Activated CD4-positive, CD25-positive, alpha-beta regulatory T cell treated with anti-CD3 and anti-CD28 coated beads, Interleukin-2, amount 50 U/mL, for 16 hours (primary cell): ENCODE data around the gene SLC26A6.

Experiments used
- DNase-seq: peaks from one replicate; pipeline ENCODE4 v3.0.0-alpha.2; 2020; ENCODE audit warnings: low read depth, low spot score

Gene SLC26A6

DNA sequence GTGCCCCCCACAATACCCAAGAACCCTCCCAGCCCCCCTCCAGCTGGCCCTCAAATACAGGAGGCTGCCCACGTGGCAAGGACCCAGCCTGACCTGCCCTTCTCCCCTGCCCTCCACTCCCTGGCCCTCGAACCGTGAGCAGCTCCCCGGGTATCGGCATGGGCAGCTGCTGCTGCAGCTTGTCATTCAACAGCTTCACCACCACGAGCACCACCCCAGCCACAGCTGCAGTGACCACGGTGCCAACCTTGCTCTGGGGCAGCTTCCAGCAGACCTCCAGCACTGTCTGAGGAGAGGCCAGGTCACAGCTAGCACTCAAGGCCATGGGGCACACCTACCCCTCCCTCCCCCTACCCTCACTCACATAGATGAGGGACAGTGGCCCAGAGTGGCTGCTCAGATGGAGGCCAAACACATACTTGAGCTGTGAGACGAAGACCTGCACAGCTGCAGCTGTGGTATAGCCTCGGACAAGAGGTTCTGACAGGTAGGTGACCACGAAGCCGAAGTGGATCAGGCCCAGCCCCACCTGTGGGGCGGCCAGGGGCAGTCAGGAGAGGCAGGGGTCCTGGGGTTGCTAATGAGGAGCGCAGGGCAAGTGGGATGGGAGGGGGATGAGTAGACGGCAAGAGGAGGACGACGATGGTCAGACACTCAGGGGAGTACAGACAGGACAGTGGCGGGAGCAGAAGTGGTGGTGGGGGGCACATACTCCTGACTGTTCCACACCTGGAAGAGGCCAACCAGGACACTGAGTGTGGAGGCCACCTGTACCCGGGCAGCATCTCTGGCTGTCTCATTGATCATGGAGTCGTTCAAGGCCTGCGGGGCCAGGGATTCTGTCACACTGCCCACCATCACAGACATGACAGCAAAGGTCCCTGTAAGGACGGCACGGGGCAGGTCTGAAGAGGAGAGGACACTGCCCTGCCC, 3.5 kb downstream of the SLC26A6 start:
- no peak for DNase-seq

DNA sequence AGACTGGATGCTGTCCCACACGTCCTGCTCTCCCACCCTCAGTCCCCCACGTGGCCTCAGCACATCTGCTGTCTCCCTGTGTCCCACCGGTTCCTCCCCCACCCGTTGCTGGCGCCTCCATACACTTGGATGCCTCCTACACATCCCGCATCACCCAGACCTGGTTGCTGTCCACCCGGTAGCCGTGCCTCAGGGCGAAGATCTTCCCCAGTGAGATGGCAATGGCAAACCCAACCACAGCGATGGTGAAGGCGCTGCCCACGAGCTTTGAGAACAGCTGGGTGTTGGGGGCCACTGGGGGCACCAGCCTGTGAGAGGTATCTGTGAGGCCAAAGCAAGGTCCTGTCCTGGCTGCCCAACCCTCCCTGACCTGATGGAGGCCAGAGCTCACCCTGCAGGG, 4.4 kb downstream of the SLC26A6 start:
- DNase-seq, result no peak

DNA sequence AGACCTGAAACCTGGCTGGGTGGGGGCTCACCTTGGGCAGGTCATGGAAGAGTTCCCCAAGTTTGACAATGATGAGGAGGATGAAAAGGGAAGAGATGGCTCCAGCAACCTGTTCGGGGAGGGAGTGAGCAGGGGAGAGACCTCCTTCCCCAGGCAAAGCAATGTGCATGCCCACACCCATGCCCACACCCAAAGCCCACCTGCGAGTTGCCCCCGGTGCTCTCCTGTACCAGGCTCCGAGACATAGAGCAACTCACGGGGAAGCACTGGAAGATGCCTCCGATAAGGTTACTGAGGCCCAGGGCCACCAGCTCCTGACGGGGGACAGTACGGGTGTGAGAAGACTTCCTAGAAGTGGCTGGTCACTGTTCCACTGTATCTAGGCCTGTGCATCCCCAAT, 4.9 kb downstream of the SLC26A6 start:
- no peak for DNase-seq

DNA sequence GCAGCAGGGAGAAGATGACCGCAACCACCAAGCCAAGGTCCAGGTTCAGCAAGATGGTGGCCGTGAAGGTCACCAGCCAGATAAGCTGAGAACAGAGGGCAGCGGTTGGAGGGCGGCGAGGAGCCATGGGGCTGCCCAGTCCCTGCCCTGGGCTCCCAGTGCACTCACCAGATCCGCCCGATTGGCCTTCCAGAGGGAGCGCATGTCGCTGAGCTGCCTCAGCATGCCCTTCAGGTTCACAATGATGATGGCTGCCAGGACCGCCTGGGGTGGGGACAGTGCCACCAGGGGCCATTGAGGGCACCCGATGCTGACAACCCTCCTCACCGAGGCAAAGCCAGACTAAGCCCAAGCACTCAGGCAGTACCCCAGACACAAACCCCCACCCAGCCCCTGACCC, 5.4 kb downstream of the SLC26A6 start:
- DNase-seq, result no peak

DNA sequence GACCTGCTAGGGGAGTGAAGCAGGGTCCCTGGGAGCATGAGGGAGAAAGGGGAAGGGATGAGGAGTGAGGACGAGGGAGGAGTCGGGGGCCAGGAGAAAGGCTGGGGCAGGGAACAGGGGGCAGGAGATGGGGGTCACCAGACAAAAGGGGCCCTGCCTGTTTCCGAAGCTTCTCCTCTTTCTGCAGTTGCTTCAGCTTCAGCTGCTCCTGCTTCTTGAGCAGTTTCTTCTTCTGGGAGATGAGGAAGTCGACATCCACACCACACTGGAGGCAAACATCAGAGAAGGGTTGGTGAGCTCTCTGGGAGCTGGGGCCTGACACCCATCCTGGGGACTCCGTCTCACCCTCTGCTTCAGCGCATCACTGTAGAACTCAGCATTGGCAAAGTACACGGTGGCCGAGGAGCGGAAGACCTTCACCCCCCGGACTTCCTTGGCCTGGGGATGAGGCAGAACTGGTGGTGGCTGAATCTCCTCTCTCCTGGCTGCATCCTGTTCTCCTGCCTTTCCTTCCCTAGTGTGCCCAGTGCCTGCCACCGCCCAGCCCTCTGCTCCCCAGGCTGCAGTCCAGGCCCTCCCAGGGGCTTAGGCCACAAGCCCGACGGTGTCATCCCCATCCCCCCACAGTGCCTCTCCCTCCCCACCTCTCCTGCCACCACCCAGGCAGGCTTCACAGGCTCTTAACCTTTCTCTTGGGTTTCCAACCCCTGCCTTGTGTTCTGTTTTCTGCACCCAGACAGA, 6.8 kb downstream of the SLC26A6 start:
- no peak for DNase-seq

DNA sequence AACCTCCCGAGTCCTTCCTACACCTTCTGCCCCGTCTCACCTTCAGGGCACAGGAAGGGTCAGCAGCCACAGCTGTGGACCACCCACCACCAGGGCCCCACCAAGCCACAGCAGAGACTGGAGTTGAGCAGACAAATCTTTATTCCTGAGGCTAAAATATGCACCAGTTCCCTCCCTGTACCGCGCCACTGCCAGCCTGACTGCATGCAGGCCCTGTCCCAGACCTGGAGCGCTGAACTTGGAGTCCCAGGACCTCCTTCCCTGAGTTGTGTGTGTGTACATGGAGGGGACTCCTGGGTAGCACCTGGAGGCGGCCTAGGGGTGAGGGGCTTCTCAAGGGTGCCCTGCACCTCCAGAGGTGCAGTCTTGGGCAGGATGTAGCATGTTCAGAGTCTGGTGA, 9.7 kb downstream of the SLC26A6 start:
- DNase-seq, result no peak

DNA sequence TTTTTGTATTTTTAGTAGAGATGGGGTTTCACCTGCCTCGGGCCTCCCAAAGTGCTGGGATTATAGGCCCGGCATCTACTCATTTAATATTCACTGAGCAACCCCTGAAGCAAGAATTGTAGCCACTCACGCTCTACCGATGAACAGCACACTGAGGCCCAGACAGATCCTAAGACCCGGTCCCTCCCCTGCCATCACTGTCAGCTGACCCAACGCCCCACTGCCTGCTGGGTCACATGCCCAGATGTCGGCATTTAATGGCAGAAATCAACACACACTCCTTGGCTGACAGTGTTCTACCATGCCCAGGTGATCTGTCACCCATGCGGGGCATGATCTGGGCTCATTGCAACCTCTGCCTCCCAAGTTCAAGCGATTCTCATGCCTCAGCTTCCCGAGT, 10.5 kb downstream of the SLC26A6 start:
- DNase-seq, result no peak

DNA sequence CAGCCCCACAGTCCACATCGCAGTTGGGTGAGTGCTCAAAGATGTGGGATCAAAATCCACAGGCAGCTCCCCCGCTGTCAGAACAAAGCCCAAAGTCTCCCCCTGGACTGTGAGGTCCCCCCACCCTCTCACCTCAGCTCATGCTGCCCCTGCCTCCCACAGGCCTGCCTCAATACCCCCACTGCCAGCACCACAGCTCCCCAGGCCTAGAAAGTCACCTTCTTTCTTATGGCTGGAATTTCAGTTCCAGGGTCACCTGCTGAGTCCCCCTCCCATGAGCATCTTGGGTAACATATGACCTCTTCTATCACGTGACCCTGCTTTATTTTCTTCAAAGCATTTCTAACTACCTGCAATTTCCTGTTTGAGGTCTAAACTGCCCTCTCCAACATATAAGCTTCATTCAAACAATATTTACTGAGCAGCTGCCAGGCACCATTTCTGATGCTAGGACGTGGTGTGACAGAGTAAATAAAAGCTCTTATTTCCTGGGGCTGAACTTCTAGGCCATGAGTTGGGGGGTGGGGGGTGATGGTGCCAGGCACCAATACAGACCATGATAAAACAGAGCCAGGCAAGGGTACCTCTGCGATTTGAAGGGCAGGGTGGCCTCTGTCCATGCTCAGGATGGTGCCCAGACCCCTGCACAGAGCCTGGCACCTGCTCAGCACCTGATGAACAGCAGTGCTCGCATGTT, 11.3 kb downstream of the SLC26A6 start:
- no peak for DNase-seq

DNA sequence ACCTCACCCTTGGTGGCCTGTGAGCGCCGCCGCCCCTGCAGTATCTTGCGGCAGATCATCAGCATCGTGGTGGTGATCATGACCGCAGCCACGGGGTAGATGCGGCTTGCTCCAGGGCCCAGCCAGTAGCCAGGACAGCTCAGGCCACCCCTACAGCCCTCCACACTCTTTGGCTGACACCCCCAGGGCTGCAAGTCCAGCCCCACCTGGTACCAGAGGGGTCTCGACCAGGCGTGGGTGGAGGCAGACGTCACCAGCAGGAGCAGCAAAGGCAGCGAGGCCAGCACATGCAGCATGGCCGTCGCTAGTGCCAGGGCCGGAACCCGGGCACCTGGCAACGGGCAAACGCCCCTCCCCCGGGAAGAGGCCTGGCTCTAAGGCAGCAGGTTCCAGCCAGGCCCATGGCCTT, 13.8 kb downstream of the SLC26A6 start, which contains the start of gene TMEM89:
TMEM89 (minus strand) TSS at position 309 of the 409 bp plus-strand sequence; CDS start at position 296, 13 bp downstream.
- DNase-seq, result no peak

DNA sequence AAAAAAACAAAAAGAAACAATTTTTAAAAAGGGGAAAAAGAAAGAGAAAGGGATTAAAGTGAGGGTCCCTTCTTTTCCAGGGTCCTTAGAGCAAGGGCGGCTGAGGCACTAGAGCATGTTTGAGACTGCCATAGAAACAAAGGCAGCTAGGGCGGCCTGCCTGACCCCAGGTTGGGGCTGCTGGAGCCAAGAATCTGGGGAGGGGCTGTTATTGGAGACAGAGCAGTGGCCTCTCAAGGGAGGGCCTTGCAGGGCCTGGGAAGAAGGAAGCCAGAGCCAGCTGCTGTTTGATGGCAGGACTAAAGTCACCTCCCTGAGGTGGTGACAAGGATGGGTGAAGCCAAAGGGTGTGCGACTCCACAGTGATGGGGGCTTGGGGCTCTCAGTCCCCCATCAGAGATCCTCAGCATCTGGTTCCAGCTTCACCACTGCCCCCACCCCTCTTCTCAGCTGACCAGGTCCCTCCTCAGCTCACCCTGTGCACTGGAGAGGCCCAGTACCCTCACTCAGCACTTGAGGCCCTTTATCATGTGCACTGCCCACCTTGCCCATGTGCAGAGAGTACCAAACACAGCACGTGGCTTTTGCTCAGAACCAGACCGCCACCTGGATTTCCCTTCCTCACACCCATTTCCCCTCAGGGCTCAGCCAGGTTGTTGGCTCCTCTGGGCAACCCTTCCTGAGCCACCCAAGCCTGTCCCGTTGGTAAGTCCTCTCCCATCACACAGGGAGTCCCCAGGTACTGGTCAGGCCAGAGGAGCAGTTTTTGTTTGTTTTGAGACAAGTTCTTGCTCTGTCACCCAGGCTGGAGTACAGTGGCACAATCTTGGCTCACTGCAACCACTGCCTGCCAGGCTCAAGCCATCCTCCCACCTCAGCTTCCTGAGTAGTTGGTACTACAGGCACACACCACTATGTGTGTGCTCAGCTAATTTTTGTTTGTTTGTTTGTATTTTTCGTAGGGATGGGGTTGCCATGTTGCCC, 15.4 kb downstream of the SLC26A6 start:
- no peak for DNase-seq

DNA sequence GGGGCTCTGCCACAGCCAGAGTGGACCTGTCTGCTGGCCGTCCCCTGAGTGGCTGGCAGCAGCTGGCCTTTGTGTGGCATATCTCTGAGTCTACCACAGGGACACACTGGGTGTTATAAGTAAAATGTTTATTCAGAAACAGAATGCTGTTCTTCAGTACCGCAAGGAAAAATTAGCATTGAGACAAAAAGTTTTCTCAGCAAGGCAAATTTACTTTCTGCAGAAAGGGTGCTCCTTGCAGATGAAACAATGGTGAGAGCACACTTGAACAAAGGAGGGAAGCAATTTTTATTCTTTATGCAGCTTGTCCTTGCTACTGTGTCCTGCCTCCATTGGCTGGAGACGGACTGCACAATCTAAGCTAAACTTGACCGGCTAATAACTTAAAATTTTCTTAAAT, 17.7 kb downstream of the SLC26A6 start:
- no peak for DNase-seq

DNA sequence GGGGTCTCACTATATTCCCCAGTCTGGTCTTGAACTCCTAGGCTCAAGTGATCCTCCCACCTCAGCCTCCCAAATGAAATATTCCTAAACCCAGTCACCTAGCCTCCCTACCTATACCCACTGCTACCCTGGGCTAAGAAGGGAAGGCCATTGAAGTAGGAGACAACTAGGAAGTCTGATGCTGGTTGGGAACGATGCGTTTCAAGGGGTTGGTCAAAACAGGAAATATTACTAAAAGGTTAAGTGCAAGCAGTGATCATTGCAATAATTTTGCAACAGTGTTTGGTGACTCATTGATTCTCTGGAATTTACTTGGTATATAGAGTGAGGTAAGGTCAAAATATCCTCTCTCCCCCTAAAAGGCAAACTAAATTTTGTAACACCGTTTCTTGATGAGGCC, 21.2 kb downstream of the SLC26A6 start:
- DNase-seq, result no peak

DNA sequence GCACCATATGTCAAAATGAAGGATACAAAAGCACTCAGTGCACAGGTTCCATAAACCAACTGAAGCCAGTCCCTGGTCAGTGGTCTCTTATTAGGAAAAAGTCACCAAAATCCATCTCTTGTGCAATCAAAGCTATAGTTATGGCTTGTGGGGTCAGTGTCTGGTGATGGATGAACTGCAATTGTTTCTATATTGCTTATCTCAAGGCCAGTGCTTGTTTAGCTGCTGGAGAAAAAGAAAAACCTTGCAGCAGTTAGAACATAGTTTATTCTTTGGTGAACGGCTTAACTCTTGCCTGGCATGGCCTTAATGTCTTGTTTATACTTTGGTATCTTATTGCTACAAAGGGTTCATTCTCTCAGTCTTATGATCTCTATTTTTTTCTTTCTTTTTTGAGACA, 23.0 kb downstream of the SLC26A6 start:
- no peak for DNase-seq

DNA sequence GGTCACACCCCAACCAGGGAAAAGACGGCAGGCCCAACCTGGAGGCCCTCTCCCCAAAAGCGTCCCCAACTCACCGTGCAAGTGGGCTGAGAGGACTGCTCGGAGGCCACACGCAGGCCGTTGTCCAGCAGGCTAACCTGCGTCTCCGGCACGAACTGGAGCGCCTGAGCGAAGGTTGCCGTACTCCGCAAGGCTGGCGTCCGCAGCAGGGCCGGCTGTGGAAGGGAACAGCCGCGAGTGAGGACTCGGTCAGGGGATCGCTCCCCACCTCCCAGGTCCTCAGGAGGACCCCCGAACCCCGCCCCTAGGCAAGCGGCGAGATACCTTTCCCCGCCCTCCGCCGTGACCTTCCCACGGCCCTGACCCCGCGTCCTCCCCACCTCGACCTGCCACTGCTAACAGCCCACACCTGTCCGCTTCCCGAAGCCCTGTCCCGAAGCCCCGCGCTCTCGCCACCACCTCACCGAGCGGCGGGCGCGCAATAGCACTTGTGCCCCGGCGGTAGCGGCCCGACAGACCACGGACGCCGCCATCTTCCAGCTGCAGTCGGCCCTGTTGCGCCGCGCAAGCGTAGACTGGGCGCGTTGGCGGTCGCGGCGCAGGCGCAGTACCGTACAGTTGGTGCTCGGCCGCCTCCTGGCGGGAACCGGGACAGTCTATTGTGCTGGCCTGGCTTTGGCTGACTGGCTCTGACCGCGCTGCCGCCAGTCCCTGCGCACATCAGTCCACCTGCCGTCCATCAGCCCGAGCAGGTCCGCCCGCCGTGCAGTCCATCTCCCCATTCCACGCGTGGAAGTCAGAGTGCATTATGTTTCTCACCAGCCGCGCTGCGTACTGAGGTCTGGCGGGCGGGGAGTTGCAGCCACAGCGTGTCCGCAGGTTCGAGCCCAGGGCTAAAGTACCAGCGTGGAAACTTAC, 25.9 kb downstream of the SLC26A6 start, which contains the start of gene UQCRC1:
UQCRC1 (minus strand) TSS at position 559 of the 918 bp plus-strand sequence; CDS start at position 533, 26 bp downstream.
- peak; percentile 80 for DNase-seq

DNA sequence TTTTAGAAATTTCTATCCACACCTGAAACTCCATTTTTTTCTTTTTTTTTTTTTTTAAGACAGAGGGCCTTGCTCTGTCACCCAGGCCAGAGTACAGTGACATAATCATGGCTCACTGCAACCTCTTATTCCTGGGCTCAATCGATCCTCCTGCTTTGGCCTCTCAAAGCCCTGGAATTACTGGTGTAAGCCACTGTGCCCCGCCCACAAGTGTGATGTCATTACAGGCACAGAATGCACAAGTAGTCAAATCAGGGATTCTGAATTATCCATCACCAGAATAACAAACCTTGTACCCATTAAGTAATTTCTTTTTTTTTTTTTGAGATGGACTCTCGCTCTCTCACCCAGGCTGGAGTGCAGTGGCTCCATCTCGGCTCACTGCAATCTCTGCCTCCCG, 27.7 kb downstream of the SLC26A6 start:
- no peak for DNase-seq

DNA sequence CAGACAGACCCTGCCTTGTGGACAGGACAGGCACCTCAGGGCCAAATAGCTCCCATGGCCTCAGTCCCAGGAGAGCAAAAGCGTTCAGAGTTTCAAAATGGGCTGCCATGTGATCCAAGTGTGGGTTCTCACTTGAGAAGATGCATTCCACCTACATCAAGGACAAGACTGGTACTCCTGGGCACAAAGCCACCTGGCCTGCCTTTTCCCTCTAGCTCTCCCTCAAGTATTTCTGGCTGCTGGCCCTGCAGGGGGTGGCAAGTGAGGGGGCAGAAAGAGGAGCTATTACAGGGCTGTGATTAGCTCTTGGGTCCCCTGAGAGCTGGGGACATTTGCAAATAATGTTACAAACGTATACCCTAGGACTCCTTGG, 33.7 kb downstream of the SLC26A6 start:
- no peak for DNase-seq

DNA sequence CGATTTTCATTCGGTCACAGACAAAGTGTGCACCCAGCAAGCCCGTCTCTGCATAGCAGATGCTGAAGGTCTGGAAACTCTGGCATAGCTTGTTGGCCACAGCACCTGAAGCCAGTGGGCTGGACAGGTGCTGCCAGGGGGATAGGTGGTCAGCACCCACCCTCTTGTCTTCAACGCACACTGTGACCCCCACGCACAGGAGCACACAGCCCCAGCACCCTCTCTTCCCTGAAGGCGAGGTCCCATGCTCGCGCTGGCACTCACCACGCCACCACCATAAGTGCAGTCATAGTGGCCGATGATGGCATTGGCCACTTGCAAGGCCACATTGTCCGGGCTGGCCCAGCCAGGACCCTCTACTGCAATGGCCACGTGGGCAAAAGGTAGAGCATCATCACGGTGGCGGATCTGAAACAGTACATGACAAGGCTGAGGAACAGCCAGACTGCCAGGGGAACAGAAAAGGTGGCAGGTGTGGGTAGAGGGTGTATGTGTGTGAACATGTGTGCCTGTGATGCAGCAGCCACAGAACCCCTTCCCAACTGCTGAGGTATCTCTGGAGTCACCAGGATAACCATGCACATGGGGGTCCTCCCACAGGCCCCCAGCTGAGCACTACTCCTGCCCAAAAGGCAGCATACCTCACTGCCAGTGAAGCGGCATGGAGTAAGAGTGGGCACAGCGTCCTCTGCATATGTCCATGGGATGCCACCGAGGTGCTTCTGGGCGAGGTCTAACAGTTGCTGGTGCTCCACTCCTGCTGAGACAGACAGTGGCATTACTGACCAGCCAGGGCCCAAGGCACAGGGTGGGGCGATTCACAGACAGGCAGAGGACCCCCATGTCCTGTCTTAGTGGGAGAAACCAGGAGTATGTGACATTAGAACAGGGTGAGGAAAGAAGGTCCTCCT, 34.3 kb downstream of the SLC26A6 start:
- no peak for DNase-seq

DNA sequence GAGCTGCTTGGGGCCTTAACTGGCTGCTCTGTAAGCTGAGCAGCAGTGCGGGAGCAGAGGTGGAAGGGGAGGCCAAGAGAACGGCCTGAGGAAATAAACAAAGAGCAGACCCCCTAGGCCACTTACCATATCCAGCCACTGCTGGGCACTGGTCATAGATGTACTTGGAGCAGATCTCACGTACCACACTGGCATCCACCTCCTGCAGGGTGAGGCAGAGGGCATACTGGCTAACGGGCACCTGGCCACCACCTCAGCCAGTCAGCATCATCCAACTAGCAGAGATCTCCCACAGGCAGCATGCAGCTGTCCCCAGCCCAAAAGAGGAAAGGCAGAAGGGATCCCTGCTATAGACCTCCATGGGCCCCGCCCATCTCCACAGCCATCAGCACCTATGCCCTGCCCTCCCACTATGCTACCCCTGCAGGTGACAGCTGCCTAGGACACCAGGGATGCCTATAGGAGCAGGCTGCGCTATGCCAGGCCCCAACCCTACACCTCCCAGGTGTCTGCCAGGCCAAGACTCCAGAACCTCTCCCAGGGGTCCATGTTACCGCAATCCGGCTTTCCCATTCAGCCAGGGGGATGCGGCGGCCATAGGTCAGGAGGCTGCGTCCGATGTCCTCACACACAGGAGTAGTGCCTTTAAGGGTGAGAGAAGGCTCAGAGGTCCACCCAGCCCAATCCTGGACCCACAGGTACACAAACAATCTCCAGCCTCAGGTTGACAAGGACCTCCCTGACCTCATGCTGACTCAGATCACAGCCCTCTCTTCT, 35.6 kb downstream of the SLC26A6 start:
- DNase-seq, result no peak
